Neural crest cell (in vitro differentiated cells): ENCODE measurements around the gene PRR23E. TPM values are rescaled to one million over a fixed set of nuclear protein-coding genes. Genes with fewer than 3 reads are reported as not detected.

ENCODE experiments used
- DNase-seq: peaks from one replicate; pipeline ENCODE4 v3.0.0; 2021; ENCODE audit warnings: low read depth, mixed read lengths, low spot score
- H3K27ac Mint-ChIP-seq: one replicate; pipeline ENCODE4 v1.8.0; 2021; ENCODE audit warnings: mild to moderate bottlenecking, mixed read lengths; ENCODE audit not compliant: unreplicated experiment
- H3K27me3 Mint-ChIP-seq: 2 replicates; pipeline ENCODE4 v1.8.0; 2021; ENCODE audit warnings: low read depth, mild to moderate bottlenecking, mixed read lengths
- H3K36me3 Mint-ChIP-seq: 2 replicates; pipeline ENCODE4 v1.8.0; 2021; ENCODE audit warnings: low read depth, mild to moderate bottlenecking, mixed read lengths
- H3K4me1 Mint-ChIP-seq: 2 replicates; pipeline ENCODE4 v1.8.0; 2021; ENCODE audit warnings: mixed read lengths
- H3K4me3 Mint-ChIP-seq: one replicate; pipeline ENCODE4 v1.8.0; 2021; ENCODE audit warnings: mild to moderate bottlenecking, mixed read lengths
- H3K9me3 Mint-ChIP-seq: 2 replicates; pipeline ENCODE4 v1.8.0; 2021; ENCODE audit warnings: mixed read lengths
- total RNA-seq: library from RNA; stranded (reverse); gene quantifications from 2 replicates; pipeline ENCODE4 v1.2.1, GENCODE V29; 2021
- TF ChIP-seq, protein P1 (sequence below): fragments of 200-600 bp; sonication (generic); conservative IDR thresholded peaks from 2 replicates; pipeline ENCODE4 v1.5.0; 2021; ENCODE audit warnings: antibody characterized with exemption, mild to moderate bottlenecking

PRR23E gene
- total RNA-seq, 1 donor from 2014 or later, result not detected

DNA sequence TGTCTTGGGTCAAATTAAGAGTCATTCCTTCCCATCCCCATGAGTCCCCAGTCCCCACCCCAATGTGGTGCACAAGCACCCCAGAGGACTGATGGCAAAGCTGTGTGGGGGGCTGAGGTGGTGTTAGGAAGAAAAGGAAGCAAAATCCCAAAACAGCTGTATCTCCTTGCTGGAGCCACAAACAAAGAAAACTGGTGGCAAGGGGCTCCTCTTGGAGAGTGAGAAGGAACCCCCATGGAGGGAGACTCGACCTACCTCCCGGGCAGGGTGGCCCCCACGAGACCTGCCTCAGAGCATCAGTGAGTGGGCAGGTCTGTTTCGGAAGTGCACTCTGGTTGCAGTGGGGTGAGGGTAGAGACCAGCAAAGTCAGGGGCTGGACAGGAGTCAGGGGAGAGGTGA lies 29.2 kb downstream of the PRR23E start:
- Mint-ChIP-seq H3K4me3 (no peak overlapping the region), H3K9me3 (peaks cover 16% of the 10 kb centered on the region), H3K27ac (no peak overlapping the region), H3K4me1 (peaks cover 26% of the 10 kb centered on the region), H3K27me3 (peaks cover 9% of the 10 kb centered on the region), H3K36me3 (peaks cover 6% of the 10 kb centered on the region)
- no peak for DNase-seq
- TF ChIP-seq, protein P1, sequence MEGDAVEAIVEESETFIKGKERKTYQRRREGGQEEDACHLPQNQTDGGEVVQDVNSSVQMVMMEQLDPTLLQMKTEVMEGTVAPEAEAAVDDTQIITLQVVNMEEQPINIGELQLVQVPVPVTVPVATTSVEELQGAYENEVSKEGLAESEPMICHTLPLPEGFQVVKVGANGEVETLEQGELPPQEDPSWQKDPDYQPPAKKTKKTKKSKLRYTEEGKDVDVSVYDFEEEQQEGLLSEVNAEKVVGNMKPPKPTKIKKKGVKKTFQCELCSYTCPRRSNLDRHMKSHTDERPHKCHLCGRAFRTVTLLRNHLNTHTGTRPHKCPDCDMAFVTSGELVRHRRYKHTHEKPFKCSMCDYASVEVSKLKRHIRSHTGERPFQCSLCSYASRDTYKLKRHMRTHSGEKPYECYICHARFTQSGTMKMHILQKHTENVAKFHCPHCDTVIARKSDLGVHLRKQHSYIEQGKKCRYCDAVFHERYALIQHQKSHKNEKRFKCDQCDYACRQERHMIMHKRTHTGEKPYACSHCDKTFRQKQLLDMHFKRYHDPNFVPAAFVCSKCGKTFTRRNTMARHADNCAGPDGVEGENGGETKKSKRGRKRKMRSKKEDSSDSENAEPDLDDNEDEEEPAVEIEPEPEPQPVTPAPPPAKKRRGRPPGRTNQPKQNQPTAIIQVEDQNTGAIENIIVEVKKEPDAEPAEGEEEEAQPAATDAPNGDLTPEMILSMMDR, result no peak

DNA sequence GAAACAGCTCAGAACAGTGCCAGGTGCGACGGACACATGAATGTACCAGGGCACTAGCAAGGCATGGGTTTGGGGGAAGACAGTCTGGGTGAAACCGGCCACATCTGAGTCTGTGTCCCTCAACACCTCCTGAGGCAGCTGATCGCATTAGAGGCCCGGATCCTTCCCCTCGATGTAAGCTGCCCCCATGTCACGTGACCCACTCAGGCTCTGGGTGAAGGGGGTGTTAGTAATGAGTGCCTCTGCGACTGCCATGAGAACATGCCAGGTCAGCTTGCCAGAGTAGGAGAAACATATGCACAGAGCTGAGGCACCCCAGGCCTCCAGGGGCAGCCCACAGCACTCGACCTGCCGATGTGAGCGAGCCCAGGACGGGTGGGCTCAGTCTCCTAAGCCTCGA lies 29.7 kb downstream of the PRR23E start:
- Mint-ChIP-seq H3K36me3 (peaks cover 6% of the 10 kb centered on the region), H3K27ac (no peak overlapping the region), H3K27me3 (peaks cover 9% of the 10 kb centered on the region), H3K9me3 (peaks cover 16% of the 10 kb centered on the region), H3K4me1 (peaks cover 29% of the 10 kb centered on the region), H3K4me3 (no peak overlapping the region)
- DNase-seq, result no peak
- TF ChIP-seq, protein P1, result no peak

DNA sequence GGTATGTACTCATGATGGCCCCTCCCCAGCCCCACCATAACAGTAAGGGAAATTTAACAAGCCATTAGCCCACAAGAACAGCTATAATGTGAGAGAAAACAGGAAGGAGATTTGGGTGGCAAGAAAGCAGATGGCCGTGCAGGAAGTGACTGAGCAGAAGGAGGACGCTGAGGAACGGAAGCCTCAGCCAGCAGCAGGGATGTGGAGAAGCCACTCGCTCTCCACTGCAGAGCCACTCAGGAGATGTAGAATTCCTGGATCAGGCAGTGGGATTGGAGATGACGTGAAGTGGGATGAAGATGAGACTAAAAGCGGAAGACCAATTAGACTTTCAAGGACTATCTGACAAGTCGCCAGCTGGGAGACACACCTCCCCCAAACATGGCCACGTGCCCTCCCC lies 31.2 kb downstream of the PRR23E start:
- Mint-ChIP-seq H3K4me1 (peaks cover 33% of the 10 kb centered on the region), H3K4me3 (no peak overlapping the region), H3K27ac (no peak overlapping the region), H3K36me3 (peaks cover 6% of the 10 kb centered on the region), H3K9me3 (peaks cover 16% of the 10 kb centered on the region), H3K27me3 (peaks cover 9% of the 10 kb centered on the region)
- DNase-seq, result no peak
- TF ChIP-seq, protein P1, result no peak

DNA sequence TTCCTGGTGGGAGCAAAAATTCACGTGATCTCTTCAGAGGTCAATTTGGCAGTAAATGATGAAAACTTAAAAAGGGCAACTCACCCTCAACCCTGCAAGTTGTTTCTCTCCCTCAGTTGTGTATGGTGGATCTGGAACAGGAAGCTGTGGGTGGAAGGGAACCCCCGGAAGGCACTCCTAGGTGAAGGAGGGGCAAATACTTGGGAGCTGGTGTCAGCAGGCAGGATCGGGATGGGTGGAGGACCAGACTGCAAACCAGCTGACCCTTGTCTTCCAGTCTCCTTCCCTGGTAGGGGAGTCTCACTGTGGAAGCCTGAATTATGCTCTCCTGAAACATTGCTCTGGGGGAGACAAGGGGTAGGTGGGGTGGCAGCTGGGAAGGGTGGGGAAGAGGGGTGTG lies 33.5 kb downstream of the PRR23E start:
- Mint-ChIP-seq H3K4me1 (peaks cover 24% of the 10 kb centered on the region), H3K27ac (peak overlapping the region; percentile 89), H3K4me3 (peak overlapping the region; percentile 19), H3K9me3 (peaks cover 24% of the 10 kb centered on the region), H3K27me3 (peaks cover 13% of the 10 kb centered on the region), H3K36me3 (peaks cover 6% of the 10 kb centered on the region)
- no peak for DNase-seq
- TF ChIP-seq, protein P1, result no peak

DNA sequence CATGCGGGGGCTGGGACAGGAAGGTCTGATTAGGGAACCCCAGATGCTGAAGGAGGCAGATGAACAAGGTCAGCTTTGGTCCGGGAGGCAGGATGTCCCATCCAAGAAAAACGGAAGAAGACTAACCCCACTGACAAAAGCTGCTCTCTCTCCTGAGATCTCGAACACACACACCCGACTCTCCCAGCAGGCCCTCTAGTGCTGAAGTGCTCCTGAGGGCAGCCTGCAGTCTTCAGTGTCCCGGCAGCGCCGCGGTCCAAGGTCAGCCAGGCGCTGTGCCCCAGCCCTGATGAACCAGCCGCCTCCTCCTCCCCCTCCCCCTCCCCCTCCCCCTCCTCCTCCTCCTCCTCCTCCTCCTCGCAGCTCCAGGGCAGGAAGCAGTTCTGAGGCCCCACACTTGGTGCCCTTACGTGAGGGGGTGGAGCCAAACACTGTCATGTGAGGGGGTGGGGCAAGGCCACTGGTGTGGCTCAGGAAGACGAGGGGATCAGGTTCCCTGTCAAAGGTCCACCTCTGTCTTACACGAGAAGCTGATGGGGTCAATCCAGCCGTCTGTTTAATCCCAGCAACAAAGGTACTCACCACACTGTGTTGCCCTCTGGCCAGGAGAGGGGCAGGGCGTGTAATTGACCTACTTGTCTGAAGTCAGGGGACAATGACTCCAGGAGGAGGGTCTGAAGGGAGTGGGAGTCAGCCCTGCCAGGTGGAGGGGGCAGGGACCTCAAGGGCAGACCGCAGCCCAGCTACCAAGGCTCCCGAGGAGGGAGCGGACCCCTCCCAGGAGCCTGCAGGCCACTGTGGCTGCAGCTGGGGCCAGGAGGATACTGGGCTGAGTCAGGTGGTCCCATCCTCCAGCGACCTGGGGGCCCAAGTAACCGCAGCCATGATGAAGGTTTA lies 34.3 kb downstream of the PRR23E start:
- peaks cover 6% of the 10 kb centered on the region for H3K36me3 Mint-ChIP-seq
- H3K4me3 Mint-ChIP-seq, result no peak overlapping the region
- H3K9me3 Mint-ChIP-seq, result peaks cover 24% of the 10 kb centered on the region
- TF ChIP-seq, protein P1, result no peak
- H3K4me1 Mint-ChIP-seq, result peaks cover 24% of the 10 kb centered on the region
- peak; percentile 31 for DNase-seq
- peaks cover 13% of the 10 kb centered on the region for H3K27me3 Mint-ChIP-seq
- H3K27ac Mint-ChIP-seq, result peak overlapping the region; percentile 27
